Measurements from ENCODE around the gene RNGTT. TPM values are rescaled to one million over a fixed set of nuclear protein-coding genes. Genes with fewer than 3 reads are reported as not detected.
"Not testable (repeated sequence)": the region's sequence is repeated elsewhere in the genome, so short reads cannot be mapped to it uniquely, and the experiment has no call there.

The RNGTT gene
- total and polyA plus RNA-seq, 4 donors: 4.1 to 15.5 (median 9.9) TPM

GRCh38 chr6:88953550-88954386 is 9.7 kb downstream of the RNGTT start:
- Histone ChIP-seq H3K27me3 (ENCODE audit: control insufficient read depth in 1 of 2, insufficient read depth in 2 of 2, low read length in 1 of 2) (no peaks in the 10 kb centered on the region), H3K36me3 (ENCODE audit: control insufficient read depth in 1 of 2, insufficient read depth in 2 of 2, low read length in 1 of 2) (no peaks in the 10 kb centered on the region), H3K4me3 (ENCODE audit: low read length in 2 of 2) (no peak overlapping the region), H3K27ac (ENCODE audit: low read depth in 1 of 2, low read length in 2 of 2) (no peak overlapping the region), H3K4me1 (ENCODE audit: control insufficient read depth in 1 of 2, insufficient read depth in 2 of 2, low read length in 2 of 2) (no peaks in the 10 kb centered on the region), H3K9me3 (ENCODE audit: control insufficient read depth, low read length) (no peaks in the 10 kb centered on the region)
- ATAC-seq (ENCODE audit: low FRiP score) (no peak), DNase-seq (no peak)
- 97 to 98% methylated on average over 2 of the region's 2 CpGs for WGBS, 2 donors
- intact Hi-C loops (cut with DNase I): no loop called here

GRCh38 chr6:88952065-88952704 is 11.2 kb downstream of the RNGTT start:
- ATAC-seq (ENCODE audit: low FRiP score) (no peak), DNase-seq (no peak)
- Histone ChIP-seq H3K36me3 (ENCODE audit: control insufficient read depth in 1 of 2, insufficient read depth in 2 of 2, low read length in 1 of 2) (no peaks in the 10 kb centered on the region), H3K27ac (ENCODE audit: low read depth in 1 of 2, low read length in 2 of 2) (no peak overlapping the region), H3K9me3 (ENCODE audit: control insufficient read depth, low read length) (no peaks in the 10 kb centered on the region), H3K4me3 (ENCODE audit: low read length in 2 of 2) (no peak overlapping the region), H3K27me3 (ENCODE audit: control insufficient read depth in 1 of 2, insufficient read depth in 2 of 2, low read length in 1 of 2) (no peaks in the 10 kb centered on the region), H3K4me1 (ENCODE audit: control insufficient read depth in 1 of 2, insufficient read depth in 2 of 2, low read length in 2 of 2) (no peaks in the 10 kb centered on the region)
- WGBS, 2 donors: 98 to 99% methylated on average over 1 of the region's 1 CpG
- intact Hi-C loops (cut with DNase I): no loop called here

GRCh38 chr6:88945415-88946008 is 17.9 kb downstream of the RNGTT start:
- Histone ChIP-seq H3K27me3 (ENCODE audit: control insufficient read depth in 1 of 2, insufficient read depth in 2 of 2, low read length in 1 of 2) (no peaks in the 10 kb centered on the region), H3K4me3 (ENCODE audit: low read length in 2 of 2) (no peak overlapping the region), H3K9me3 (ENCODE audit: control insufficient read depth, low read length) (no peaks in the 10 kb centered on the region), H3K36me3 (ENCODE audit: control insufficient read depth in 1 of 2, insufficient read depth in 2 of 2, low read length in 1 of 2) (no peaks in the 10 kb centered on the region), H3K4me1 (ENCODE audit: control insufficient read depth in 1 of 2, insufficient read depth in 2 of 2, low read length in 2 of 2) (no peaks in the 10 kb centered on the region), H3K27ac (ENCODE audit: low read depth in 1 of 2, low read length in 2 of 2) (no peak overlapping the region)
- 41 to 46% methylated on average over 7 of the region's 7 CpGs for WGBS, 2 donors
- DNase-seq: no peak
- ATAC-seq (ENCODE audit: low FRiP score): no peak
- intact Hi-C loops (cut with DNase I): no loop called here

GRCh38 chr6:88933521-88933920 is 29.9 kb downstream of the RNGTT start:
- WGBS, 2 donors: 94 to 97% methylated on average over 2 of the region's 2 CpGs
- H3K9me3 ChIP-seq (ENCODE audit: control insufficient read depth, low read length): no peaks in the 10 kb centered on the region
- no peaks in the 10 kb centered on the region for H3K4me1 ChIP-seq (ENCODE audit: control insufficient read depth in 1 of 2, insufficient read depth in 2 of 2, low read length in 2 of 2)
- no peak overlapping the region for H3K4me3 ChIP-seq (ENCODE audit: low read length in 2 of 2)
- H3K36me3 ChIP-seq (ENCODE audit: control insufficient read depth in 1 of 2, insufficient read depth in 2 of 2, low read length in 1 of 2): peaks cover 0 to 3% of the 10 kb centered on the region in 2 donors
- no peak for ATAC-seq (ENCODE audit: low FRiP score)
- intact Hi-C loops (cut with DNase I): no loop called here
- DNase-seq: no peak
- no peak overlapping the region for H3K27ac ChIP-seq (ENCODE audit: low read depth in 1 of 2, low read length in 2 of 2)
- H3K27me3 ChIP-seq (ENCODE audit: control insufficient read depth in 1 of 2, insufficient read depth in 2 of 2, low read length in 1 of 2): no peaks in the 10 kb centered on the region

GRCh38 chr6:88932019-88932418 is 31.4 kb downstream of the RNGTT start:
- H3K36me3 ChIP-seq (ENCODE audit: control insufficient read depth in 1 of 2, insufficient read depth in 2 of 2, low read length in 1 of 2); H3K4me3 ChIP-seq (ENCODE audit: low read length in 2 of 2); H3K4me1 ChIP-seq (ENCODE audit: control insufficient read depth in 1 of 2, insufficient read depth in 2 of 2, low read length in 2 of 2); ATAC-seq (ENCODE audit: low FRiP score); H3K9me3 ChIP-seq (ENCODE audit: control insufficient read depth, low read length); DNase-seq; H3K27ac ChIP-seq (ENCODE audit: low read depth in 1 of 2, low read length in 2 of 2); H3K27me3 ChIP-seq (ENCODE audit: control insufficient read depth in 1 of 2, insufficient read depth in 2 of 2, low read length in 1 of 2); intact Hi-C loops (cut with DNase I): not testable (repeated sequence)
- 96% methylated on average over 5 of the region's 5 CpGs for WGBS, 2 donors

- no peaks in the 10 kb centered on the region for H3K27me3 ChIP-seq (ENCODE audit: control insufficient read depth in 1 of 2, insufficient read depth in 2 of 2, low read length in 1 of 2)
- H3K9me3 ChIP-seq (ENCODE audit: control insufficient read depth, low read length): no peaks in the 10 kb centered on the region
- intact Hi-C loops (cut with DNase I): no loop called here
- DNase-seq (no peak), ATAC-seq (ENCODE audit: low FRiP score) (no peak)
- no peak overlapping the region for H3K27ac ChIP-seq (ENCODE audit: low read depth in 1 of 2, low read length in 2 of 2)
- H3K36me3 ChIP-seq (ENCODE audit: control insufficient read depth in 1 of 2, insufficient read depth in 2 of 2, low read length in 1 of 2): no peaks in the 10 kb centered on the region
- H3K4me1 ChIP-seq (ENCODE audit: control insufficient read depth in 1 of 2, insufficient read depth in 2 of 2, low read length in 2 of 2): no peaks in the 10 kb centered on the region
- no peak overlapping the region for H3K4me3 ChIP-seq (ENCODE audit: low read length in 2 of 2)
- 94 to 95% methylated on average over 4 of the region's 4 CpGs for WGBS, 2 donors
Observed at GRCh38 chr6:88922775-88923548, 40.5 kb downstream of the RNGTT start.

GRCh38 chr6:88921734-88922133 is 41.7 kb downstream of the RNGTT start:
- H3K36me3 ChIP-seq (ENCODE audit: control insufficient read depth in 1 of 2, insufficient read depth in 2 of 2, low read length in 1 of 2): no peaks in the 10 kb centered on the region
- no peak overlapping the region for H3K4me3 ChIP-seq (ENCODE audit: low read length in 2 of 2)
- DNase-seq (no peak), ATAC-seq (ENCODE audit: low FRiP score) (no peak)
- no peaks in the 10 kb centered on the region for H3K27me3 ChIP-seq (ENCODE audit: control insufficient read depth in 1 of 2, insufficient read depth in 2 of 2, low read length in 1 of 2)
- intact Hi-C loops (cut with DNase I): no loop called here
- no peaks in the 10 kb centered on the region for H3K9me3 ChIP-seq (ENCODE audit: control insufficient read depth, low read length)
- H3K27ac ChIP-seq (ENCODE audit: low read depth in 1 of 2, low read length in 2 of 2): no peak overlapping the region
- WGBS, 2 donors: 93 to 100% methylated on average over 1 of the region's 1 CpG
- no peaks in the 10 kb centered on the region for H3K4me1 ChIP-seq (ENCODE audit: control insufficient read depth in 1 of 2, insufficient read depth in 2 of 2, low read length in 2 of 2)

GRCh38 chr6:88920774-88921733 is 42.4 kb downstream of the RNGTT start:
- H3K4me1 ChIP-seq (ENCODE audit: control insufficient read depth in 1 of 2, insufficient read depth in 2 of 2, low read length in 2 of 2): no peaks in the 10 kb centered on the region
- H3K4me3 ChIP-seq (ENCODE audit: low read length in 2 of 2): no peak overlapping the region
- no peak overlapping the region for H3K27ac ChIP-seq (ENCODE audit: low read depth in 1 of 2, low read length in 2 of 2)
- no peak for DNase-seq
- H3K36me3 ChIP-seq (ENCODE audit: control insufficient read depth in 1 of 2, insufficient read depth in 2 of 2, low read length in 1 of 2): no peaks in the 10 kb centered on the region
- H3K9me3 ChIP-seq (ENCODE audit: control insufficient read depth, low read length): no peaks in the 10 kb centered on the region
- ATAC-seq (ENCODE audit: low FRiP score): no peak
- no peaks in the 10 kb centered on the region for H3K27me3 ChIP-seq (ENCODE audit: control insufficient read depth in 1 of 2, insufficient read depth in 2 of 2, low read length in 1 of 2)
- 35 to 56% methylated on average over 1 of the region's 1 CpG for WGBS, 2 donors
- intact Hi-C loops (cut with DNase I): no loop called here

Measured in aorta (tissue), 5 donors.